ENCODE measurements around the gene GLIS1. TPM values are rescaled to one million over a fixed set of nuclear protein-coding genes. Genes with fewer than 3 reads are reported as not detected.

GLIS1 gene
- total RNA-seq, 1 experiment from 2014 or later = 0.24 TPM

DNA sequence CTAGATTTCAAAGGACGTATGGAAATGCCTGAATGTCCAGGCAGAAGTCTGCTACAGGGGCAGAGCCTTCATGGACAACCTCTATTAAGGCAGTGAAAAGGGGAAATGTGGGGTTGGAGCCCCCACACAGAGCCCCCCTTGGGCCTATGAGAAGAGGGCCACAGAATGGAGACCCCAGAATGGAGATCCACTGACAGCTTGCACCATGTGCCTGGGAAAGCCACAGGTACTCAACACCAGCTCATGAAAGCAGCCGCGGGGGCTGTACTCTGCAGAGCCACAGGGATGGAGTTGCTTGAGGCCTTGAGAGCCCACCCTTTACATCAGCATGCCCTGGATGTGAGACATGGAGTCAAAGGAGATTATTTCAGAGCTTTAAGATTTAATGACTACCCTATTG, 171.1 kb downstream of the GLIS1 start (continued):
- no peak for TF ChIP-seq ZNF281 (CRISPR knock-in tag; IDR thresholded peaks at IDR 0.05)

DNA sequence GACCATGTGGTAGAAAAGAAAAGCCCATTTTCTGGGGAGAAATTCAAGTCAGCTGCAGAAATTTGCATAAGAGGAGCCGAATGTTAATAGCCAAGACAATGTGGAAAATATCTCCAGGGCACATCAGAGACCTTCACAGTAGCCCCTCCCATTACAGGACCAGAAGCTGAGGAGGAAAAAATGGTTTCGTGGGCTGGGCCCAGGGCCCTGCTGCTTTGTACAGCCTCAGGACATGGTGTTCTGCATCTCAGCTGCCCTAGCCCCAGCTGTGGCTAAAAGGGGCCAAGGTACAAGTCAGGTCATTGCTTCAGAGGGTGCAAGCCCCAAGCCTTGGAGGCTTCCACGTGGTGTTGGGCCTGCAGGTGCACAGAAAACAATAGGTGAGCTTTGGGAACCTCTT, 171.5 kb downstream of the GLIS1 start:
- Mint-ChIP-seq H3K4me1 (peaks cover 9% of the 10 kb centered on the region), H3K4me3 (no peak overlapping the region), H3K9me3 (peaks cover 32% of the 10 kb centered on the region), H3K27ac (no peak overlapping the region), H3K36me3 (peaks cover 22% of the 10 kb centered on the region), H3K27me3 (ENCODE audit: low read depth) (peaks cover 7% of the 10 kb centered on the region)
- ChIA-PET CTCF (interaction anchor here (1.5 kb wide), 1 partner anchor 81 kb away, joined by 5 read pairs; no protein-coding TSS in a partner anchor), POLR2A (no interaction called here)
- DNase-seq (ENCODE audit: low spot score) (no peak), ATAC-seq (no peak)
- TF ChIP-seq PREB (CRISPR knock-in tag; IDR thresholded peaks at IDR 0.05; ENCODE audit: borderline replicate concordance) (no peak), GRHL2 (CRISPR knock-in tag; IDR thresholded peaks at IDR 0.05; ENCODE audit: insufficient replicate concordance, severe bottlenecking) (no peak), ESRRA (CRISPR knock-in tag; IDR thresholded peaks at IDR 0.05; ENCODE audit: borderline replicate concordance) (no peak), HMGA2 (CRISPR knock-in tag; IDR thresholded peaks at IDR 0.05) (no peak), GABPB1 (CRISPR knock-in tag; IDR thresholded peaks at IDR 0.05) (no peak), ZBTB43 (CRISPR knock-in tag; IDR thresholded peaks at IDR 0.05) (no peak), ZNF396 (CRISPR knock-in tag; IDR thresholded peaks at IDR 0.05; ENCODE audit: borderline replicate concordance) (no peak), NFE2L1 (CRISPR knock-in tag; IDR thresholded peaks at IDR 0.05) (no peak), NR3C1 (CRISPR knock-in tag; conservative IDR thresholded peaks at IDR 0.05; ENCODE audit: low read depth) (no peak), NR1H2 (CRISPR knock-in tag; IDR thresholded peaks at IDR 0.05) (no peak), OVOL2 (CRISPR knock-in tag; IDR thresholded peaks at IDR 0.05; ENCODE audit: borderline replicate concordance) (no peak), NR2C2 (CRISPR knock-in tag; IDR thresholded peaks at IDR 0.05) (no peak), TEAD4 (CRISPR knock-in tag; IDR thresholded peaks at IDR 0.05) (no peak), PRDM15 (CRISPR knock-in tag; IDR thresholded peaks at IDR 0.05) (no peak), ZNF232 (CRISPR knock-in tag; IDR thresholded peaks at IDR 0.05) (no peak), USF1 (CRISPR knock-in tag; IDR thresholded peaks at IDR 0.05) (no peak)
- TF ChIP-seq, protein P1, sequence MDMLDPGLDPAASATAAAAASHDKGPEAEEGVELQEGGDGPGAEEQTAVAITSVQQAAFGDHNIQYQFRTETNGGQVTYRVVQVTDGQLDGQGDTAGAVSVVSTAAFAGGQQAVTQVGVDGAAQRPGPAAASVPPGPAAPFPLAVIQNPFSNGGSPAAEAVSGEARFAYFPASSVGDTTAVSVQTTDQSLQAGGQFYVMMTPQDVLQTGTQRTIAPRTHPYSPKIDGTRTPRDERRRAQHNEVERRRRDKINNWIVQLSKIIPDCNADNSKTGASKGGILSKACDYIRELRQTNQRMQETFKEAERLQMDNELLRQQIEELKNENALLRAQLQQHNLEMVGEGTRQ (CRISPR knock-in tag; IDR thresholded peaks at IDR 0.05) = no peak
- TF ChIP-seq, protein P2, sequence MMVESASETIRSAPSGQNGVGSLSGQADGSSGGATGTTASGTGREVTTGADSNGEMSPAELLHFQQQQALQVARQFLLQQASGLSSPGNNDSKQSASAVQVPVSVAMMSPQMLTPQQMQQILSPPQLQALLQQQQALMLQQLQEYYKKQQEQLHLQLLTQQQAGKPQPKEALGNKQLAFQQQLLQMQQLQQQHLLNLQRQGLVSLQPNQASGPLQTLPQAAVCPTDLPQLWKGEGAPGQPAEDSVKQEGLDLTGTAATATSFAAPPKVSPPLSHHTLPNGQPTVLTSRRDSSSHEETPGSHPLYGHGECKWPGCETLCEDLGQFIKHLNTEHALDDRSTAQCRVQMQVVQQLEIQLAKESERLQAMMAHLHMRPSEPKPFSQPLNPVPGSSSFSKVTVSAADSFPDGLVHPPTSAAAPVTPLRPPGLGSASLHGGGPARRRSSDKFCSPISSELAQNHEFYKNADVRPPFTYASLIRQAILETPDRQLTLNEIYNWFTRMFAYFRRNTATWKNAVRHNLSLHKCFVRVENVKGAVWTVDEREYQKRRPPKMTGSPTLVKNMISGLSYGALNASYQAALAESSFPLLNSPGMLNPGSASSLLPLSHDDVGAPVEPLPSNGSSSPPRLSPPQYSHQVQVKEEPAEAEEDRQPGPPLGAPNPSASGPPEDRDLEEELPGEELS (CRISPR knock-in tag; IDR thresholded peaks at IDR 0.05) = no peak
- TF ChIP-seq, protein P3, sequence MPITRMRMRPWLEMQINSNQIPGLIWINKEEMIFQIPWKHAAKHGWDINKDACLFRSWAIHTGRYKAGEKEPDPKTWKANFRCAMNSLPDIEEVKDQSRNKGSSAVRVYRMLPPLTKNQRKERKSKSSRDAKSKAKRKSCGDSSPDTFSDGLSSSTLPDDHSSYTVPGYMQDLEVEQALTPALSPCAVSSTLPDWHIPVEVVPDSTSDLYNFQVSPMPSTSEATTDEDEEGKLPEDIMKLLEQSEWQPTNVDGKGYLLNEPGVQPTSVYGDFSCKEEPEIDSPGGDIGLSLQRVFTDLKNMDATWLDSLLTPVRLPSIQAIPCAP (CRISPR knock-in tag; IDR thresholded peaks at IDR 0.05) = no peak
